HG03442 (cell line): ENCODE data around the gene SPPL2C.
"Not testable (repeated sequence)": the region's sequence is repeated elsewhere in the genome, so short reads cannot be mapped to it uniquely, and the experiment has no call there.

Experiments
- ATAC-seq: cut with Tn5 transposase; IDR thresholded peaks from one replicate; pipeline ENCODE4 v1.9.1; 2021; ENCODE audit warnings: mild to moderate bottlenecking, moderate library complexity; ENCODE audit not compliant: unreplicated experiment

SPPL2C gene

DNA sequence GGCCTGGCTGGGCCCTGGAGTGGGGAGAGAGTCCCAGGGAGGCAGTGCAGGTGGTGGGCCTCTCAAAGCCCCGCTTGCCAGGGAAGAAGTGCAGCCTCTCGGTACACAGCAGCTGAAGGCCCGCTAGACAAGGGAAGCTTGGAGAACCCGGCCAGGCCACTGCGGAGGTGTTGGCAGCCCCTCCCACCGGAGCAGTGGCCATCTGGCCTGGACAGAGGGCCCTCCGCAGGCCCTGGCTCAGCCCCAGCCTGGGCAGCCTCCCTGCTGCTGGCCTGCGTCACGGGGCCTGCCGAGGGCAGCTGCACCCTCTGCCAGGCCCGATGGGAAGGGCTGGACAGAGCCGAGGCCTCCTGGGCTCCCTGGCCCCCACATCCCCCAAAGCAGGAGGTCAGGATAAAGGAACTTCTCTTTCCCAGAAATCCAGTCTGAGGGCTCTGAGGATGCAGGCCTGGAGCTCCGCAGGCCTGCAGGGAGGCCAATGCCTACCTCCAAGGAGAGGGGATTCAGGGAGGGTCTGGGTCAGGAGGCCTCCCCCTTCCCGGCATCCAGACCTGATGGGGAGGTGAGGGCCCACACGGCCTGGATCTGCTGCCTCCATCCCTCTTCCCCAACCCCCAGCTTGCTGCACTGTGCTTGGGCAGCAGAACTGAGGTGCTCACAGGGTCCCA is 4.3 kb downstream of the SPPL2C start:
- ATAC-seq: no peak

DNA sequence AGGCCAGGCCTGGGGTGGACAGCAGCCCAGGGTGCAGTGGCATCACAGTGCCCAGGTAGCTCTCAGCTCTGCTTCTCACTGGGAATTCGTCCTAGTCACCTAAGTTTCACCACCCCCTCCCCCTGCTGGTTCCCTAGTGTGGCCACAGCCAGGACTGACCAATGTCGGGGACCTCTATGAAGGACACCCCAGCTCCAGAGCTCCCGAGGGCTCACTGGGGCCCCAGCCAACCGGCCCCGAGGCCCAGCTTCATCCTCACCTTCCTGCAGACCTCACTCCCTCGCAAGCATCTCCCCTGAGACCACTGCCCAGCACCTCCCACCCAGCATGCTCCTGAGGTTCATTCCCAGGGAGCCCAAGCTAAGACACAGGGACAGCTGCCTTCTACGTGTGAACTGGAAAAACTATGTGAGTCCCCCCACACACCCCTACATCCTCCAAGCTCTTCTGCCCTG is 4.9 kb downstream of the SPPL2C start:
- no peak for ATAC-seq

DNA sequence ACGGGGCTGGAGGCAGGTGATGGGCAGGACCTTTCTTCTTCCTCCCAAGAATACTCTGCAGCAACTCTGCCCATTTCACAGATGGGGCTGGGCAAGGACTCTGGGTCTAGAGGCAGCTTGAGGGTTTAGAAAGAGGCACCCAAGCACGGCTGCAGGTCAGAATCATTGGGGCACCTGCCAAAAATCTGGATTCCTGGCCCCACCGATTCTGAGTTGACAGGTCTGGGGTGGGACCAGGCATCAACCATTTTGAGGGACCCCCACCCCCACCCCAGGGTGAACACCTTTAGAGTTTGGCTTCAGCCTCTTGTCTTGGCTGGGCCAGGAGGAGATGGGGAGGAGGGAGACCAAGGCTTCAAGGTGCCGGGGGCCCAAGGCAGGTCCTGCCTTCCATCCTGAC is 5.3 kb downstream of the SPPL2C start:
- ATAC-seq: no peak

DNA sequence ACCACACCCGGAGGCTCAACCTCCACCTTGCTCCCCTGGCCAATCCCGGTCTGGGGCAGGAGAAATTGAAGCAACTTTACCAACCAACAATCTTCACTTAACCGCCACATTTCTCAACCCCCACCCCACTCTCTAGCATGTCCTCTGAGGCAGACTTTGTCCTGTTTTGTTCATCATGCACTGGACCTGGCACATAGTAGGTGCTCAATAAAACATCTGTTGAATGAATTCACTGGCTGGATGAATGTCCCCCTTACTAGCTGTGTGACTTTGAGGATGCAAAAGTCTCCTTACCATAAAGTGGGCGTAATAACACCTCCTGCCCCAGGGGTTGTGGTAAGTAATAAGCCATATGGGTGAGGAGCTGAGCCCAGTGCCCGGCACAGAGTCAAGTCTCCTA is 5.8 kb downstream of the SPPL2C start:
- ATAC-seq: no peak

DNA sequence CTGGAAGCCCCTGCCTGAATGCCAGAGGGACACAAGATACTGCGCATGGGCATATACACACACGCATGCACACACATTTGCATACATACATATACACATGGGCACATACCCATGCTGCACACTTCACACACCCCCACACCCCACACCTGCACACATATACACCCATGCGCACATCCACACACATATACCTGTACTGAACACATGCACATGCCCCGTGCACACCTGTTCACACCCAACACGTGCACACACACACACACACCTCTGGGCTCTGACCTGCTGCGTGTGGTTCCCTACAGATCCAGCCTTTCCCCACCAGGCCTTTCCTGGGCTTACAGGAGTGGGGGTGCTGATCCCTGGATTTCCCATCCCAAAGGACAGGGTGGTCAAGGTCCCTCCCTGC is 6.3 kb downstream of the SPPL2C start:
- ATAC-seq: no peak

DNA sequence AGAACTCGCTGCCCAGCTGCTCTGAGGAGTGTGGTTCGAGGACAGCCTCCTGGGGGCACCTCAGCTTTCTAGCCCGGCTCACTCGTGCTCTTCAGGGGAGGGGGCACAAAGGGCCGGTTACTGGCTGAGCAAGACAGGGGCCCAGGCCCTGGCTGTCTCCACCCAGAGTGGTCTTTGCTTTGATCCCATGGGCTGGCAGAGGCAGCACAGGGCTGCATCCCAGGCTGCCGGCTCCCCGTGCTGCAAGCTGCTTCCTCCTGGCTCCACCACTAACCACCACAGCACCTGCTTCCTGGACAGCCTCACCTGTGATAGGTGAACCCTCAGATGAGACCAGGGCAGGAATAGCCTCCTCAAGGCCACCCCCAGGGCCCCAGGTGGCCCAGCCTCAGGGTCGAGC is 6.8 kb downstream of the SPPL2C start:
- ATAC-seq: no peak

DNA sequence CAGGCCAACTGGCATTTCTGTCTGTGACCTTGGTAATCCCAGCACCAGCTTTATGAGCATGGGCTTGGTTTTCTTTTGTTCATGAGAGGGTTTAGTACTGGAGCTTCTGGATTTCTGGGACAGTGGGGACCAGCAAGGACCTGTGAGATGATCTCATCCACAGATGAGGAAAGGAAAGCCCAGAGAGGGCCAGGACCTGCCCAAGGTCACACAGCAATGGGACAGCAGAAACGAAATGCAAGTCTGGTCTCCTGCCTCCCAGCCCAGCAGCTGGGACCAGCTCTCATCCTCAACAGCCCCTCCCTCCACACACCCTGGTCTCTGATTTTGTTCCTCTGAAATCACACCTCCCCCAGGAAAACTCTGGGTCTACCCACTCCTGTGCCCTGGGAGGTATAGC is 7.2 kb downstream of the SPPL2C start:
- no peak for ATAC-seq

DNA sequence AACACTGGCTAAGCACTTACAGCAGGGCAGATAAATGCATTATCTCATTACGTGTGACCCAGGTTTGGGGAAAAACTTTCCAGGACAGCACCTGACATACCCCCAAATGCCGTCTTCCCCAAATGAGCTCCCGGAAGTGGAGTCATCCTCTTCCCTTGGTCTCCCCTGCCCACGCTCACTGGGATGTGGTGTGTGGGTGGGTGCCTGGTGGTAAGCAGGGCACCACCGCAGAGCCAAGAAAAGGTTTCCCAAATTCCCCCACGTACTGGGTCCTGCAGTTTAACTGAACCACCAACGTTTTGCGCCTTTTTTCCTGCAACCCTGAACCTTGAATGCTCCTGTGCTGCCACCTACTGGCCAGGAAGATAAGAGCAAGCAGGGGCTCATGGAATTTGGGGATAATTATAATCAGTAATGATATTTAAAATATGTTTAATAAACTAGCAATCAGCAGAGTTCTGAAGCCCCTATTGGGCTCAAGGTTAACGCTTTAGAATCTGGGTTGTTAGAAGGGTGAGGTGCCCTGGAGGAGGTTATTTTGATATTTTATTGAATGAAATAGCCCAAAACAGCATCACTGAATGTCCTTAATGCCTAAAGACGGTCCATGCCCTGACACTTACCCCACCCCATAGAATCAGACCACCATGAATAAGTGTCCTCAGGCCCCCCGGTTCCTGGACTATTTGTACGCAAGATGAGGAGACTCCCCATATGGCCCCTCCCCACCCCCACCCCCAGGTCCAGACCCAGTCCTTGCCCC is 8.0 kb downstream of the SPPL2C start:
- no peak for ATAC-seq

DNA sequence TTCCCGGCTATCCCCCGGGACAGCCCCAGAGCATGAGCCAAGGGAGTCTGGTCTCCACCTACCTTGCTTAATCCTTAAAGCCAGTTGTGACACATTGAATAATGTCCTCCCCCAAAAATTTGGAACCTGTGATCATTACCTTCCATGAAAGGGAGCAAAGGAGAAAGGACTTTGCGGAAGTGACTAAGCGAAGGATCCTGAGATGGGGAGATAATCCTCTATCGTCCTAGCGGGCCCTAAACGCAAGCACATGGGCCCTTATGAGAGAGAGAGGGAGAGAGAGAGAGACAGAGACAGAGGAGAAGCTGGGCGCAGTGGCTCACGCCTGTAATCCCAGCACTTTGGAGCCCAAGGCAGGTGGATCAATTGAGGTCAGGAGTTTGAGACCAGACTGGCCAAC is 9.5 kb downstream of the SPPL2C start:
- no peak for ATAC-seq

DNA sequence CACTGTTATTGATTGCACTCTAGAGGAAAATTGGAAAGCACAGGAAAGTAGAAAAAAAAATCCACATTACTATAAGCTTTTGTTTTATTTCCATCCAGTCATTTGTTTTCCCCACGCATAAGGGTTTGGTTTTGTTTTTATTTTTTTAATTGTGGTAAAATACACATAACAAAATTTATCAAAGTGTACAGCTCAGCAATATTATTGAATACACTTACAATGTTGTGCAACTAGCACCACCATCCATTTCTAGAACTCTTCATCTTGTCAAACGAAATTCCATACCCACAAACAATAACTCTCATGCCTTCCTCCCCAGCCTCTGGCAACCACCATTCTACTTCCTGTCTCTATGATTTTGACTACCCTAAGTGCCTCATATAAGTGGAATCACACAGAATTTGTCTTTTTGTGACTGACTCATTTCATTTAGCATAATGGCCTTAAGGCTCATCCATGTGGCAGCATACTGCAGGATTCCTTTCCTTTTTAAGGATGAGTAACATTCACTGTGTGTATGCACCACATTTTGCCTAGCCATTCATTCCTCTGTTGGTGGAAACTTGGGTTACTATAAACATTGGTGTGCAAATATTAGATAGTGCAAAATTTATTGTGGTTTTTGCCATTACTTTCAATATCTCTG is 11.1 kb downstream of the SPPL2C start:
- ATAC-seq: no peak

DNA sequence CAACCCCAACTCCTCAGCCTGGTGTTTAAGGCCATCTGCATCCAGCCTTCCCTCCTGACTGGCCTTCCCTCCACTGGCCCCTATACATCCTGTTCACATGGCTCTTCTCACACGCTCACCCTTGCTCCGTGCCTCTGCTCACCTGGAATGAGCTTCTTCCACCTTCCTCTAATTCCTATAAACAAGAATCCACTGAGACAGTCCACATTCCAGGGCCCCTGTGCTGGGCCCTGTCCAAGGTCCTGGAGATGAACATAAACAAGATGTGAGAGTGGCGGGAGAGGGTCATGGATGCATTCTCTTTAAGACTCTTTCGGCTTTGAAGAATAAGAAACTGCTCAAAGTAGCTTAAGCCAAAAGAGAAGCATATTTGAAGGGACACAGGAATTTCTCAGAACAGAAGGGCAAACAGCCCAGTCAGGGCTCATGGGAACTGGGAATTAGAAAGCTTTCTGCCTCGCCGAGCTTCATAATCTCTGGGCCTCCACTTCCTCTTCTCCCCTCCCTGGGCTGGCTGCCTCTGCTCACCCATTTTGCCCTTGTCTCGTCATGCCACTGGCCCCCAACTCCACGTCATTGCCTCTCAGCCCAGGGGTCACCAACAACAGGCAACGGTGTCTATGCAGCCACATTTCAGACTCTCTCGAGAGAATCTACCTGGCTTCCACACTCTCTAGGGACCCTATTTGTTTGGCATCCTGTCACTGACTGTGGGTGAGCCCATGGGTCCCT is 13.5 kb downstream of the SPPL2C start:
- no peak for ATAC-seq

DNA sequence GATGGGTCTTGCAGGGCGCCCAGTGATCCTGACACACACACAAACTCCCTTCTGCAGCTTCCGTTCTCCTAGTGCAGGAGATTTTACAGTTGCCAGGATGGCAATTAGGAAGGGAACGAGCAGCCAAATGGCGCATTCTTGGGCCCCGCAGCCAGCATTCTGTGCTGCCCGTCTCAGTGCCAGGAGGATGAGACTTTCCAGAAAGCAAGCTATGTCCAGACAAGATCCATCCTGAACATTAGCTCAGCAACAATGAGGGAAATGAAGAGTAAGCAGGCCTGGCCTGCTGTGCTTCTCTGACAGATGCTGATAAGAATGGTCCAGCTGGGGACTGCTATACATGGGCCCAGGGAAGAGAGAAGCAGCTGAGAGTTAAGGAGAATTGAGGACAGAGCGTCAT is 16.5 kb downstream of the SPPL2C start:
- no peak for ATAC-seq

DNA sequence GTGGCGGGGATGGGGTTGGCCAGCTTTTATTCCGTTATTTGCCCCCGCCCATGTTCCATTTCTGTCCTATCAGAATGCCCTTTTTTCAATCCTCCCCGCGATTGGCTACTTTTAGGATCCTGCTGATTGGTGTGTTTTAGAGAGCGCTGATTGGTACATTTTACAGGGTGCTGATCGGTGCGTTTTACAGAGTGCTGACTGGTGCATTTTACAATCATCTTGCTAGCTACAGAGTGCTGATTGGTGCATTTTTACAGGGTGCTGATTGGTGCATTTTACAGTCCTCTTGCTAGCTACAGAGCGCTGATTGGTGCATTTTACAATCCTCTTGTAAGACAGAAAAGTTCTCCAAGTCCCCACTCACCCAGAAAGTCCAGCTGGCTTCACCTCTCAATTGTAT is 17.4 kb downstream of the SPPL2C start:
- not testable (repeated sequence) for ATAC-seq

DNA sequence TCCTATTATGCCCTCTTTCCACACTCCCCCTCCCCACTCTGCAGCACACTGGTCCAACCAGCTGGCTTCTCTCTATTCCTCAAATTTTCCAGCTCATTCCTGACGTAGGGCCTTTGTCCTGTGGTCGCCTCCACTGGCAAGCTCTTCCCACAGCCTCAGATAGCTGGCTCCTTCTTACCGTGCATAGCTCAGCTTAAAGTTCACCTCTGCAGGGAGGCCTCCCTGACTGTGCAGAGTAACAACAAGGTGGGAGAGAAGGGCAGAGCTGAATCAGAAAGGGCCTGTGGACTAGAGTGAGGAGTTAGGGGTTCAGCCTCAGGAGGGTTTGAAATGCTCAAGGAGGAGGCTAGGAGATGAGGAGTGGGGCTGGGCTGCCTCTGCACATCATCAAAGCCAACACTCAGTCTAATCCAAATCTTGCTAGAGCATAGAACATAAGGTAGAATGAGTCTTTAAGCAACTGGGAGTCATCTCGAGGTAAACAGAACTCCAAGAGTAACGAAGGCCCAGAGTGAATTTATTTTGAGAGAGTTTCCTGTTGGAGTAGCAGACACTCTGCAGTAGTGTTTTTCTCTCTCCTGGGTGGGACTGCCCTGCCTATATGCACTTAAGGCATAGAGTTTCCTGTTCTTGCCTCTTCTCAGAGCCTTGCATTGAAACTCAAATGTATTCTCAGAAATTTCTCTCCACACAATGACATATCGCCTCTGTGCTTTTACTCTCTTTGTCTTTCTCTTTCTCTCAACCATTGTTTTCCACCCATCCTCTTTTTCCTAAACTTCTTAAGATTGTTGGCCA is 19.4 kb downstream of the SPPL2C start:
- ATAC-seq: no peak

DNA sequence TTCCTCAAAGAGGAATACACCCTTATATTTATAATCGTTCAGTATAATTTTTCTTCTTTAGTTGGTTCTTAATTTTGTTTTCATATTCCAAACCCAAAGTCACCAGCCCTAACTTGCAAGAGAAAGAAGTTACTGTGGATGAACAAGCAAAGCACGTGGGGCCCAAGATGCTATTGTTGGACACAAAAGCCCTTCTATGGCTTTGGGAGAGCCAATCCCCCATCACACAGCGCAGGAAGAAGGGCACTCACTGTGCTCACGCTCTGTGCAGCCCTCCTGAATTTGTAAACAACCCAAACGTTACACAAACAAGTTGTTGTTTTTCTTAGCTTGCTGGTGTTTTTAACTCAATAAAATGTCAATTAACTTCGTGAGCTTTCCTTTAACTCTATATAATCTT is 22.5 kb downstream of the SPPL2C start:
- ATAC-seq: no peak

DNA sequence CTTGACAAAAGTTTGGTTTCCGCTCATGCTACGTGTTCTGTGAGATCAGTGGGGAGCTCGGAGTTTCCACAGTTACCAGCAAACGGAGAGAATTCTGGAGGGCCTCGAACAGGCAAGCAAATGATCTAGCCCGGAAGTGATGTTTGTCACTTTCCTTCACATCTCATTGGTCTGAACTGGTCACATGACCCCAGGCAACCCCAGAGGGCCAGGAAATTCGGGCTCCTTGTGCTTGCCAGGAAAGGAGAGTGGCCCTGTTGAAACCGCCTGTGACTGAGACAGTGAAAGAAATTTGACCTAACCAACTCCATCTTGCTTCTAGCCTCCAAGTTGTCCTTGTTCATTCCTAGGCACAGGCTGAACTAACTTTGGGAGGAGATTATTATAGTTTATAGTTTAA is 23.0 kb downstream of the SPPL2C start:
- ATAC-seq: no peak

DNA sequence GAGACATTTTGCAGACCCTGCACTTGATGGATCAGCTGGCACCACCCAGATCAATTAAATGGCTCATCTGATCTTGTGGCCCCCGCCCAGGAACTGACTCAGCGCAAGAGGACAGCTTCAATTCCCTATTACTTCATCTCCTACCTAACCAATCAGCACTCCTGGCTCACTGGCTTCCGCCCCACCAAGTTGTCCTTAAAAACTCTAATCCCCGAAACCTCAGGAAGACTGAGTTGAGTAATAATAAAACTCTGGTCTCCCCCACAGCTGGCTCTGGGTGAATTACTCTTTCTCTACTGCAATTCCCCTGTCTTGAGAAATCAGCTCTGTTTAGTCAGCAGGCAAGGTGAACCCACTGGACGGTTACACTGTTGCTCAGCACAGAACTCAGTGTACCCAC is 23.6 kb downstream of the SPPL2C start:
- no peak for ATAC-seq

DNA sequence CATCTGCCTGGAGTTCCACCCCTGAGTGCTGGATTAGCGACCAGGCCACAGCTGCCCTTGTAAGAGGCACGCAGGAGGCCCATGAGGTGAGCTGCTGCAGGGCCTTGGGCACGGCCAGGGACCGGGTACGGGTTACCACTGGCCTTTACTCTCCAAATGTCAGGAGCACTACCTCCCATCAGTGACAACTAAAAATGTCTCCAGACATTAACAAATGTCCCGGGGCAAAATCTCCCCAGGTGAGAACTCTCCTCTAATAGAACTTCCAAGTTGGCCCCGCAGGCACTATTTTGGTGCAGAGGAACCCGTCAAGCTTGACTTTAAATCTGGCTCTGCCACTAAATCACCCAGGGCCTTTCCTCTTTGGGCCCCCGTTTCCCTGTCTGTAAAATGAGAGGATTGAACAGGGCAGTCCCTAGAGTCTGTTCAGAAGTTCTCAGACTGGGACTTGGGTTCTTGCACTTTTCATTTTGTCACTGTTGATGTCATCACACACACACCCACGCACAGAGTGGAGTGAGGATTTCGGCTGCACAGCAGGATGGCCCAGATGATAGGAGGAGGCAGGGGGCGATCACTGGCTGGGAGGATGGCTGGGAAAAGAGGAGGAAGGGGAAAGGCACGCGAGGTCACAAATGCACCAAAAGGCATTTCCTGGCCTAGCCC is 25.1 kb downstream of the SPPL2C start:
- ATAC-seq: no peak

DNA sequence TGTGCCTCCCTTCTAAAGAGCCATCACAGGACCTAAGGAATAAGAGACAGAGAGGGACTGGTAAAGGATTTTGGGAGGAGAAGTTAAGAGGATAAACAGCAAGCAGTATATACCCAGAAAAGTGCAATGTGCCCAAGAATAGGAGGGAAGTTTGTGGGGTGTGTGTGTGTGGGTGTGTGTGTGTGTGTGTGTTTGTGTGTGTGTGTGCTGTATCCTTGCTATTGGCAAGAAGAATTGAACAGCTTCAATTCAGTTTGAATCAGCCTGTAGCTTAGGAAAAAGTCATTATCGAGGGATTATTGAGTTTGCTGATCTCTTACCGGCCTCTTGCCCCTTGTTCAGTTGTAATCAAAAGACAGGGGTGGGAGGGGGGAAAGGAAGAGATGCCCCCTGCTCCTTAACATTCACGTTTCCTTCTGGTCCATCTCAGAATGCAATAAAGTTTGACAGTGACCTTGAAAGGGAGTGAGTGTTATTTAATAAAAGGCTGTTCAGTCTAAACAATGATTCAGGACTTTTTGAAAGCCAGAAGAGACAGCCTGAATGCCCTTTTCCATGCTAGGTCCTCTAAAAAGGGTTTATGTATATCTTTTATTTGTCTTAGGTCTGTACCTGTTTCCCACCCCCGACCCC is 25.8 kb downstream of the SPPL2C start:
- no peak for ATAC-seq

DNA sequence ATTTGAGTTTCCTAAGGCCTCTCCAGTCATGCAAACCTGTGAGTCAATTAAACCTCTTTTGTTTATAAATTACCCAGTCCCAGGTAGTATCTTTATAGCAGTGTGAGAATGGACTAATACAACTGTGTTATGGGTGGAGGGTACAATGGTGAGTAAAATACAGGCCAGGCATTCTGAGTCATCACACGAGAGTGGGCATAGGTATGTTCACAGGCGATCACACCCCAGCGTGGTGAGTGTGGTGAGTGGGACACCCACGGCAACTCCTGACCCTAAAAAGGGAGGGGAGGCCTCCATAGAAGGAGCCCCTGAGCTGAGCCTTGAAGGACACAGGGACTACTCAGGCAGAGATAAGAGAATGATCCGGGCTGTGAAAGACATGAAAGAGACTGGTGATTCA is 27.0 kb downstream of the SPPL2C start:
- ATAC-seq: no peak
